NCI-H146 (cell line): ENCODE measurements around the gene TSNAX.

Experiments
- DNase-seq: peaks from one replicate; lab custom pipeline; 2025; lab: John Stamatoyannopoulos, UW

The TSNAX gene

GRCh38 chr1:231518485-231519034 is 9.9 kb upstream of the TSNAX start:
- DNase-seq = peak; percentile 98

- peak; percentile 41 for DNase-seq
Observed at GRCh38 chr1:231519166-231519565, 9.3 kb upstream of the TSNAX start.

- DNase-seq = no peak
Observed at GRCh38 chr1:231522038-231522437, 6.4 kb upstream of the TSNAX start.

- no peak for DNase-seq
Observed at GRCh38 chr1:231522931-231523642, 5.4 kb upstream of the TSNAX start.

- DNase-seq = no peak
Observed at GRCh38 chr1:231523816-231524215, 4.7 kb upstream of the TSNAX start.

- DNase-seq = no peak
Observed at GRCh38 chr1:231526536-231526935, 1.9 kb upstream of the TSNAX start.

- peak; percentile 77 for DNase-seq
Observed at GRCh38 chr1:231527586-231528171, 790 bp upstream of the TSNAX start.

GRCh38 chr1:231533240-231533639 is 4.8 kb downstream of the TSNAX start:
- DNase-seq = no peak

- no peak for DNase-seq
Observed at GRCh38 chr1:231534703-231535159, 6.3 kb downstream of the TSNAX start.

GRCh38 chr1:231536099-231536498 is 7.6 kb downstream of the TSNAX start:
- DNase-seq = no peak

- no peak for DNase-seq
Observed at GRCh38 chr1:231540847-231541246, 12.4 kb downstream of the TSNAX start.

GRCh38 chr1:231541842-231542241 is 13.4 kb downstream of the TSNAX start:
- no peak for DNase-seq

- DNase-seq = no peak
Observed at GRCh38 chr1:231544943-231545592, 16.6 kb downstream of the TSNAX start.

- no peak for DNase-seq
Observed at GRCh38 chr1:231546693-231547092, 18.2 kb downstream of the TSNAX start.

GRCh38 chr1:231549733-231550447 is 21.4 kb downstream of the TSNAX start:
- DNase-seq = no peak

- peak; percentile 59 for DNase-seq
Observed at GRCh38 chr1:231550448-231550781, 21.9 kb downstream of the TSNAX start.

GRCh38 chr1:231553320-231553719 is 24.9 kb downstream of the TSNAX start:
- DNase-seq = no peak

GRCh38 chr1:231554969-231555368 is 26.5 kb downstream of the TSNAX start:
- no peak for DNase-seq

- no peak for DNase-seq
Observed at GRCh38 chr1:231557411-231557810, 28.9 kb downstream of the TSNAX start.

GRCh38 chr1:231557898-231558707 is 29.6 kb downstream of the TSNAX start:
- DNase-seq = no peak

- DNase-seq = no peak
Observed at GRCh38 chr1:231558708-231559185, 30.3 kb downstream of the TSNAX start.
